HUES48 (cell line): ENCODE data around the gene ARHGEF40.

Experiments used
- H3K27ac ChIP-seq: one replicate; pipeline ENCODE4 v1.7.0; 2013; ENCODE audit warnings: low read depth, low read length, inconsistent platforms
- H3K27me3 ChIP-seq: 2 replicates; pipeline ENCODE4 v1.6.1; 2013; ENCODE audit warnings: mild to moderate bottlenecking, low read length; ENCODE audit not compliant: control insufficient read depth, insufficient read depth
- H3K36me3 ChIP-seq: 2 replicates; pipeline ENCODE4 v1.6.1; 2013; ENCODE audit warnings: low read length; ENCODE audit not compliant: control insufficient read depth, insufficient read depth
- H3K4me1 ChIP-seq: 2 replicates; pipeline ENCODE4 v1.6.1; 2013; ENCODE audit warnings: mild to moderate bottlenecking, low read length; ENCODE audit not compliant: control insufficient read depth, insufficient read depth
- H3K4me3 ChIP-seq: 2 replicates; pipeline ENCODE4 v1.5.1; 2013; ENCODE audit warnings: mild to moderate bottlenecking, low read depth, low read length
- H3K9ac ChIP-seq: 2 replicates; pipeline ENCODE4 v1.6.1; 2013; ENCODE audit warnings: mild to moderate bottlenecking, low read depth, low read length, moderate library complexity
- H3K9me3 ChIP-seq: 2 replicates; pipeline ENCODE4 v1.6.1; 2013; ENCODE audit warnings: low read length; ENCODE audit not compliant: control insufficient read depth, insufficient read depth

Gene ARHGEF40

DNA sequence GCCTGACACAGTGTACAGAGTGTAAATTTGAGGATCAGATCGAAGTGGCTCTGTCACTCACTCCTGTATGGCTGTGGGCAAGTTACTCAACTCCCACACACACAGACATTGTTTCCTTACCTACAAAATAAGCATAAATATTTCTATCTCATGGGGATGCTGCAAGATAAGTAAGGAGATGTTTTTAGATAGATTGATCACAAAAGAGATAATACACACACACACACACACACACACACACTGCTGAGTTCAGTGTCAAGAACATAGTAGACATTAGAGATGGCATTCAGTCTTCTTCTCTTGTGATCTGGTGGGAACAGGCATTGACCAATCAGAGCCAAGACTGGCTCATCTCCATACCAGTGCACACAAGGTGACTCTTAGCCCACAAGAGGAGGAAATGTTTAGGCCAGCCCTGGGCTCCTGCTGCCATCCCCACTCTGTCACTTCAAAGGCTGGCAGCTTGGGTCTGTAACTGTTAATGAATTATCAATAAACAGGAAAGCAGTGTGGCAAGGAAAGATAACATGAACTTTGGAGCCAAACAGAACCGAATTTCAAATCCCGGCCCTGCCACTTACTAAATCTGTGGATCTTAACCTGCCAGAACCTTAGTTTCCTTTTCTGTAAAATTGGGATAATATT is 15.9 kb upstream of the ARHGEF40 start:
- Histone ChIP-seq H3K4me1 (peaks cover 9% of the 10 kb centered on the region), H3K27me3 (no peaks in the 10 kb centered on the region; the same call in 1 of the 2 replicates), H3K36me3 (no peaks in the 10 kb centered on the region), H3K4me3 (no peak overlapping the region), H3K9me3 (no peaks in the 10 kb centered on the region), H3K27ac (no peak overlapping the region), H3K9ac (no peak overlapping the region)

- Histone ChIP-seq H3K4me3 (no peak overlapping the region), H3K9me3 (no peaks in the 10 kb centered on the region)
These were observed 15.3 kb upstream of the ARHGEF40 start for GRCh38 chr14:21054768-21055145.

DNA sequence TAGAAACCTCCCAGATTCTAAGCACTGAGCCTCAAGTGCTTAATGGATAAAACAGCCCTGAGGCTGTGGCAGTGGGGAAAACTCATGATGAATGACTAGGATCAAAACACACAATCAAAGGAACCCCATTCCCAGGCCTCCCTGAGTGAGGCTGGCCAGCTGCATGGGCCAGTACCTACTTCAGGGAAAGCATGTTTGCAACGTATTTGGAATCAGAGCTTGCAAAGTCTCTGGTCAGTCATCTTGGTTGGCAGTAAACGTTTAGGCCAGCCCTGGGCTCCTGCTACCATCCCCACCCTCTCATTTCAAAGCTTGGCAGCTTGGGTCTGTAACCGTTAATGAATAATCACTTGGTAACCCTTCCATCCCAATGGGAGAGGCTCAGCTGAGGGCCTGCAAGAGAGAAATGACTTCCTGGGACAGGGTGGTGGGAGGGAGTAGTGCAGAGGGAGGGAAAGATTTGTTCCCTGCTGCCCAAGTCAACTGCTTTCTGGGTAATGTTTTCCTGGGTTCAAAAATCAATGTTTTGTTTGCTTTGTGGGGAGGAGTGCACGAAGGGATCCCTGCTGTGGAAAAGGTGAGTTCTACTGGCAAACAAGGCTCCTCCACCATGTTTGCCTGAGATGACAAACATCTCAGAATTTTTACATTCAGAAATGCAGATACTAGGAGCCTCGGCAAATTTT is 14.5 kb upstream of the ARHGEF40 start:
- Histone ChIP-seq H3K4me3 (no peak overlapping the region), H3K9me3 (no peaks in the 10 kb centered on the region), H3K9ac (no peak overlapping the region), H3K4me1 (peaks cover 9% of the 10 kb centered on the region), H3K27me3 (no peaks in the 10 kb centered on the region; the same call in 1 of the 2 replicates), H3K36me3 (no peaks in the 10 kb centered on the region), H3K27ac (no peak overlapping the region)

More at GRCh38 chr14:21054768-21055145, 15.3 kb upstream of the ARHGEF40 start:
- Histone ChIP-seq H3K9ac (no peak overlapping the region), H3K27ac (no peak overlapping the region), H3K36me3 (no peaks in the 10 kb centered on the region), H3K27me3 (no peaks in the 10 kb centered on the region; the same call in 1 of the 2 replicates), H3K4me1 (peaks cover 9% of the 10 kb centered on the region)

- H3K9me3 ChIP-seq, result no peaks in the 10 kb centered on the region
- no peaks in the 10 kb centered on the region for H3K36me3 ChIP-seq
- H3K9ac ChIP-seq, result no peak overlapping the region
- no peak overlapping the region for H3K4me3 ChIP-seq
- H3K27me3 ChIP-seq, result no peaks in the 10 kb centered on the region; the same call in 1 of the 2 replicates
- no peak overlapping the region for H3K27ac ChIP-seq
- peaks cover 9% of the 10 kb centered on the region for H3K4me1 ChIP-seq
These were observed 13.5 kb upstream of the ARHGEF40 start for GRCh38 chr14:21056520-21057163.

DNA sequence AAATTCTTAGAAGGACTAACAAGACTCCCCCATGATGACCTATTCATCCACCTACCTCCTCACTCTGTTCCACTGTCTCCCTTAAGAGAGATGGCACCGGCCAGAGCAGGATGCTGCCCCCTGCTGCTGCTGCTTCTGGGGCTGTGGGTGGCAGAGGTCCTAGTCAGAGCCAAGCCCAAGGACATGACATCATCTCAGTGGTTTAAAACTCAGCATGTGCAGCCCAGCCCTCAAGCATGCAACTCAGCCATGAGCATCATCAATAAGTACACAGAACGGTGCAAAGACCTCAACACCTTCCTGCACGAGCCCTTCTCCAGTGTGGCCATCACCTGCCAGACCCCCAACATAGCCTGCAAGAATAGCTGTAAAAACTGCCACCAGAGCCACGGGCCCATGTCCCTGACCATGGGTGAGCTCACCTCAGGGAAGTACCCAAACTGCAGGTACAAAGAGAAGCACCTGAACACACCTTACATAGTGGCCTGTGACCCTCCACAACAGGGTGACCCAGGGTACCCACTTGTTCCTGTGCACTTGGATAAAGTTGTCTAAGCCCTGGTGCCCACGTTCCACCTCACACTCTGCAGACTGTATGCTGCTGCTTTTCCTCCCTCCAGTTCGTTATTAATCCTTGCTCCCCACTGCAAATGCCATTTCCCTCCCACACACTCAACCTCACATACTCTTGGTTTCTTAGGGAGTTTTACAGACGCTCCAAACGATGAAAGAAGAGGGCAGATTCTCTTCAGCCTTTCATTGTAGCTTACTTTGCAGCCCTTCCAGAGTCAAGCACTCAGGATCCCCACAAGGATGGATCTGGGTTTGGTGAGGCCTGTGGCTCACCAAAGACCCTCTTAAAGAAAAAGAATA is 12.1 kb upstream of the ARHGEF40 start, which contains the start of gene RNASE8:
TSS of gene RNASE8 (plus strand) at position 20 of the 873 bp plus-strand sequence. CDS start at position 91, 71 bp downstream.
- Histone ChIP-seq H3K27me3 (no peaks in the 10 kb centered on the region; the same call in 1 of the 2 replicates), H3K4me1 (peaks cover 9% of the 10 kb centered on the region), H3K9ac (no peak within 1 kb of the TSS), H3K9me3 (no peaks in the 10 kb centered on the region), H3K36me3 (no peaks in the 10 kb centered on the region), H3K27ac (no peak within 1 kb of the TSS), H3K4me3 (no peak within 1 kb of the TSS)

DNA sequence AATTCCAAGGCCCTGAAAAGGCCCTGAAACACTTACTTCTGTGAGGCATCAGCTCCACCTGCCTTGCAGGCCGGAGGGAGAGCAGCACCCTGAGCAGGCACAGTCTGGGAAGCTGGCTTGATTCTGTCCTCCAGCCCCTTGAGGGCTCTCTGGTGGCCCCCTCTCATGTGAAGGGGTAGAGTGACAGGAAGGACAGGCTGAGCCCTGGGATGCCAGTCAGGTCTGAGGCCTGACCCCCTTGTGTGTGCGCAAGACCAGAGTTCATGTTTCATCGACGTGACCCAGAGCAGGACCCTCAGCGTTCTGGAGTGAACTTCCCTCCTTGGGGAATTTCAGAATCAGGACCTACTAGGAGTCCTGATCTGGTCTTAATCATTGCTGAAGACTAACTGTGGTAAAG is 11.2 kb upstream of the ARHGEF40 start:
- no peaks in the 10 kb centered on the region; the same call in 1 of the 2 replicates for H3K27me3 ChIP-seq
- no peaks in the 10 kb centered on the region for H3K36me3 ChIP-seq
- H3K4me1 ChIP-seq, result peaks cover 17% of the 10 kb centered on the region
- H3K4me3 ChIP-seq, result no peak overlapping the region
- no peaks in the 10 kb centered on the region for H3K9me3 ChIP-seq
- H3K27ac ChIP-seq, result no peak overlapping the region
- H3K9ac ChIP-seq, result no peak overlapping the region

DNA sequence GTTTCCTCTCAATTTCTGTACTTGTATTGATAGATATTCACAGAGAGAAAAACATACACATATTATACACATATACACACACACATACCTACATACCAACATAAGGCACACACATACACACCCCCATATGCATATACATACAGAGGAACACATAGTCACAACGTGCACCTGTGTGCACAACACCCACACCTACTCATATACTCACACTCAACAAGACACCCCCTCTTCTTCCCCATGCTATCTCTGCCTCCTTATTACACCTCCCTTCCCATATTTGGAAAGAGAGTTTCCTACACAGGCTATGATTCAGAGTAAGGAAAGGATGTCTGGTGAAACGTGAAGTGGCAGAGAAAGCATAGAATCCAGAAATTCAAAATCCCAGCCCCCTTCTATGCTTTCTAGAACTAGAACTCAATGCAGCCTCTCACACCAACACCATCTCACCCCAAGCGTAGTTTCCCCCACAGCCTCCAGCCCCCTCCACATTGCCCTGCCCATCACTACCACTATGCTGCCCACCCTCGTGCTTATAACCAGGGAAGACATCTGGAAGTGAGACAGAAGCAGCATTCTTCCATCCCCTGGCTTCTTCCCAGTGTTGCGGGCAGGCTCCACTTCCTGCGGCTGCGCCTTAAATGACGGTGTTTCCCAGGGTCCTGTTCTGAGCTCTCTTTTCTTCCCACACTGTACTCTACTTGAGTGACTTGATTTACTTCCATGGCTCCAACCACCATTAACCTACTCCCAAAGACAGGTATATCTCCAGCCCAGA is 10.1 kb upstream of the ARHGEF40 start:
- Histone ChIP-seq H3K4me1 (peaks cover 18% of the 10 kb centered on the region), H3K4me3 (no peak overlapping the region), H3K27me3 (no peaks in the 10 kb centered on the region; the same call in 1 of the 2 replicates), H3K27ac (no peak overlapping the region), H3K36me3 (no peaks in the 10 kb centered on the region), H3K9ac (no peak overlapping the region), H3K9me3 (no peaks in the 10 kb centered on the region)

DNA sequence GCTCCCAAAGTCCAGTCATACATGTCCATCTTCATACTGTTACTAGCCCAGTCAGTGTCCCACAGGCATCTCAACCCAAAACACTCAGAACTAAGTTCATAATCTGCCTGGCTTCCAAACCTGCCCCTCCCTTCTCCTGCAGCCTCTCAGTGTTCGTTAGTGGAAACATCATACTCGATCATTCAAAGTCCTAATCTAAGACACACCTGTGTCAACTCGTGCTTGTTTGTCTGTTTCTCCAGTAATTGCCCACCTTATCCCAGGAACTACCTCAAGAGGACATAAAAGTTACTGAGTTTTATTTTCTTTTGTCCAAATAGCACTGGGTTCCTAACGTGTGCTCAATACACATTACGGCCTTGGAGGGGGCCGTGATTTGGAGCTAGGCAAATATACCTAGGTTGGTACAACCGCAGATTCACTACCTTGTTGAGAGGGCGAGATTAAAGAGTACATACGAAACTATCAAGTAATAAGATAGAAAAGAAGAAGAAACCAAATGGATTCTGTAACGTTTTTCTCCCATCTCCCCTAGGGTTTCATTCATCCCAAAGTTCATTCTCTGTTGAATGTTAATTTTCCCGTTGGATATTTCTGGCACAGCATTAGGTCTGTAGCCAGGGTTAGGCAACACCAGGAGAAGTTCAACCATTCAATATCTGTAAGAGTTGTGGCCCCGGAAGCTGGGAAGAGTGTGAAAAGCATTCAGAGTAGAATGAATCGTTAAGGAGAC is 9.3 kb upstream of the ARHGEF40 start:
- Histone ChIP-seq H3K9ac (no peak overlapping the region), H3K27me3 (no peaks in the 10 kb centered on the region; the same call in 1 of the 2 replicates), H3K9me3 (no peaks in the 10 kb centered on the region), H3K4me3 (no peak overlapping the region), H3K4me1 (peaks cover 12% of the 10 kb centered on the region), H3K27ac (no peak overlapping the region), H3K36me3 (no peaks in the 10 kb centered on the region)

- H3K36me3 ChIP-seq, result no peaks in the 10 kb centered on the region
- no peak overlapping the region for H3K9ac ChIP-seq
- H3K9me3 ChIP-seq, result no peaks in the 10 kb centered on the region
- H3K27me3 ChIP-seq, result no peaks in the 10 kb centered on the region; the same call in 1 of the 2 replicates
- no peak overlapping the region for H3K4me3 ChIP-seq
- no peak overlapping the region for H3K27ac ChIP-seq
- peaks cover 9% of the 10 kb centered on the region for H3K4me1 ChIP-seq
These were observed 8.8 kb upstream of the ARHGEF40 start for GRCh38 chr14:21061347-21061668.
